Tibial nerve (tissue), 4 donors: ENCODE data around the gene CDH4.

Experiments used
- CTCF ChIP-seq, 5 experiments: fragments of 200-600 bp in 3 of 5; fragments of 450-650 bp in 2 of 5; sonication (generic) in 3 of 5; IDR thresholded peaks; one replicate each; pipeline ENCODE4 v1.5.1; 2016 to 2019; ENCODE audit warnings: antibody characterized with exemption in 5 of 5, mild to moderate bottlenecking in 3 of 5, moderate library complexity in 2 of 5
- EP300 ChIP-seq, 2 donors: sonication (generic); formaldehyde crosslinking; IDR thresholded peaks; one replicate each; pipeline ENCODE4 v1.6.1; 2017; ENCODE audit warnings: antibody characterized with exemption in 2 of 2, mild to moderate bottlenecking in 1 of 2
- POLR2A ChIP-seq, 2 donors: fragments of 450-650 bp; IDR thresholded peaks; one replicate each; pipeline ENCODE4 v1.6.1; 2017; ENCODE audit warnings: antibody characterized with exemption in 2 of 2, mild to moderate bottlenecking in 2 of 2, moderate library complexity in 2 of 2

- no peak for TF ChIP-seq CTCF (IDR thresholded peaks at IDR 0.05)
- TF ChIP-seq EP300 (IDR thresholded peaks at IDR 0.05), result no peak
- no peak for TF ChIP-seq POLR2A (IDR thresholded peaks at IDR 0.05)
These were observed 515.9 kb downstream of the CDH4 start for GRCh38 chr20:61767761-61768494.
